HL-60 (cell line): Measurements from ENCODE around the gene ABLIM1.

Source experiments
- DNase-seq, 2 experiments: peaks; one replicate each; pipeline ENCODE4 v3.0.0-alpha.2; 2010 to 2020; ENCODE audit warnings: low read depth in 1 of 2, low spot score in 1 of 2
- H3K27ac ChIP-seq: fragments of 250-450 bp; sonication (Bioruptor Pico); replicated peaks from 2 replicates; pipeline ENCODE4 v1.5.1; 2020; ENCODE audit warnings: mild to moderate bottlenecking, moderate library complexity
- H3K27me3 ChIP-seq: fragments of 250-450 bp; sonication (Bioruptor Pico); 2 replicates; pipeline ENCODE4 v1.5.1; 2021; ENCODE audit warnings: mild to moderate bottlenecking, moderate library complexity; ENCODE audit not compliant: insufficient read depth, poor library complexity, severe bottlenecking
- H3K4me3 ChIP-seq: replicated peaks from 2 replicates; pipeline ENCODE4 v1.5.1; 2011; ENCODE audit warnings: mild to moderate bottlenecking, control low read depth, low read length; ENCODE audit not compliant: insufficient read depth
- GABPA ChIP-seq: IDR thresholded peaks from 2 replicates; pipeline ENCODE4 v1.6.1; 2012; ENCODE audit warnings: low read depth
- POLR2AphosphoS5 ChIP-seq: IDR thresholded peaks from 2 replicates; pipeline ENCODE4 v1.6.1; 2012; ENCODE audit warnings: low read depth
- SPI1 ChIP-seq: IDR thresholded peaks from 2 replicates; pipeline ENCODE4 v1.6.1; 2012; ENCODE audit warnings: low read depth, mild to moderate bottlenecking, borderline replicate concordance
- TF ChIP-seq, protein P1 (sequence below): IDR thresholded peaks from one replicate; pipeline ENCODE4 v1.5.1; 2011; ENCODE audit warnings: low read length, control low read depth, inconsistent platforms; ENCODE audit not compliant: insufficient read depth
- TF ChIP-seq, protein P2 (sequence below): IDR thresholded peaks from 2 replicates; pipeline ENCODE4 v1.6.1; 2012; ENCODE audit warnings: low read depth; ENCODE audit not compliant: insufficient replicate concordance

Gene ABLIM1

DNA sequence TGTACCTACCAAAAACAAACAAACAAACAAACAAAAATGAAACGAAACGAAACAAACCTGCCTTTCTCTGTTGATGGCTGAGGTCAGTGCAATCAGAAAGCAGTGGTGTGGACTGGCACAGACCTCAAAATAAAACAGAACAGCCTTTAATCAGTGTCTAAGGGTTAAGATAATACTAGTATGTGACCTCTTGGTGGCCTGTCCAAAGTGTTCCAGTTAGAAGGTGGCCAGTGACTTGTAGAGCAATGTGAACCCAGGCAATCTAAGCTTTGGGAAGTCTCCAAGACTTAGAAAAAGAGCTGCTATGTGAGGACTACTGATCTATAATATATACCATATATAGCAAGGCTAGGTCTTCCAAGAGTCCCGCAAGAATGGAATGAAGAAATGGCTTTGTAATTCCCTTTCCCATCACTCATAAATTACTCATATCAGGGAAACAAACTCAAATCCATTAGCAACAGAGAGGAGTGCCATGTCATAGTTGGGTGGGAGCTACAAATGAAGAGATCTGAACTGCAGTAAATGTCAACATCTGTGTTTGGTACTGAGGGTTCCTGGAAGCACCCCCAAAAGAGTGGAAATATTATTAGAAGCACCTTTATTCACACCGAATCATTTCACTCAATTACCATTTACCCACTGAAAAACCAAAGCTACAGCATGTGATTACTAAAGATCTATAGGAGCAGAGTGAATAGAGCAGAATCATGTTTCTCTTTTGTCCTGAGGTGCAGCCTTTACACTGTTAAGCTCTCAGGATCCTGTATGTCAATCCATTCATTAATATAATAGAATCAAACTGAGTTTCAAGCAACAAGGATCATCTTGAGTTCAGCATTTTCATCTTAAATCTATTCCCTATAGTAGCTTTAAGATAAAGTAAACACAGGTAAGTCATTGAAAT lies 28.0 kb downstream of the ABLIM1 start:
- no peak for DNase-seq
- Histone ChIP-seq H3K4me3 (no peak overlapping the region), H3K27me3 (peaks cover 18% of the 10 kb centered on the region), H3K27ac (no peak overlapping the region)
- TF ChIP-seq, protein P1, sequence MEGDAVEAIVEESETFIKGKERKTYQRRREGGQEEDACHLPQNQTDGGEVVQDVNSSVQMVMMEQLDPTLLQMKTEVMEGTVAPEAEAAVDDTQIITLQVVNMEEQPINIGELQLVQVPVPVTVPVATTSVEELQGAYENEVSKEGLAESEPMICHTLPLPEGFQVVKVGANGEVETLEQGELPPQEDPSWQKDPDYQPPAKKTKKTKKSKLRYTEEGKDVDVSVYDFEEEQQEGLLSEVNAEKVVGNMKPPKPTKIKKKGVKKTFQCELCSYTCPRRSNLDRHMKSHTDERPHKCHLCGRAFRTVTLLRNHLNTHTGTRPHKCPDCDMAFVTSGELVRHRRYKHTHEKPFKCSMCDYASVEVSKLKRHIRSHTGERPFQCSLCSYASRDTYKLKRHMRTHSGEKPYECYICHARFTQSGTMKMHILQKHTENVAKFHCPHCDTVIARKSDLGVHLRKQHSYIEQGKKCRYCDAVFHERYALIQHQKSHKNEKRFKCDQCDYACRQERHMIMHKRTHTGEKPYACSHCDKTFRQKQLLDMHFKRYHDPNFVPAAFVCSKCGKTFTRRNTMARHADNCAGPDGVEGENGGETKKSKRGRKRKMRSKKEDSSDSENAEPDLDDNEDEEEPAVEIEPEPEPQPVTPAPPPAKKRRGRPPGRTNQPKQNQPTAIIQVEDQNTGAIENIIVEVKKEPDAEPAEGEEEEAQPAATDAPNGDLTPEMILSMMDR: no peak
- TF ChIP-seq GABPA: no peak
- no peak for TF ChIP-seq POLR2AphosphoS5
- no peak for TF ChIP-seq SPI1
- TF ChIP-seq, protein P2, sequence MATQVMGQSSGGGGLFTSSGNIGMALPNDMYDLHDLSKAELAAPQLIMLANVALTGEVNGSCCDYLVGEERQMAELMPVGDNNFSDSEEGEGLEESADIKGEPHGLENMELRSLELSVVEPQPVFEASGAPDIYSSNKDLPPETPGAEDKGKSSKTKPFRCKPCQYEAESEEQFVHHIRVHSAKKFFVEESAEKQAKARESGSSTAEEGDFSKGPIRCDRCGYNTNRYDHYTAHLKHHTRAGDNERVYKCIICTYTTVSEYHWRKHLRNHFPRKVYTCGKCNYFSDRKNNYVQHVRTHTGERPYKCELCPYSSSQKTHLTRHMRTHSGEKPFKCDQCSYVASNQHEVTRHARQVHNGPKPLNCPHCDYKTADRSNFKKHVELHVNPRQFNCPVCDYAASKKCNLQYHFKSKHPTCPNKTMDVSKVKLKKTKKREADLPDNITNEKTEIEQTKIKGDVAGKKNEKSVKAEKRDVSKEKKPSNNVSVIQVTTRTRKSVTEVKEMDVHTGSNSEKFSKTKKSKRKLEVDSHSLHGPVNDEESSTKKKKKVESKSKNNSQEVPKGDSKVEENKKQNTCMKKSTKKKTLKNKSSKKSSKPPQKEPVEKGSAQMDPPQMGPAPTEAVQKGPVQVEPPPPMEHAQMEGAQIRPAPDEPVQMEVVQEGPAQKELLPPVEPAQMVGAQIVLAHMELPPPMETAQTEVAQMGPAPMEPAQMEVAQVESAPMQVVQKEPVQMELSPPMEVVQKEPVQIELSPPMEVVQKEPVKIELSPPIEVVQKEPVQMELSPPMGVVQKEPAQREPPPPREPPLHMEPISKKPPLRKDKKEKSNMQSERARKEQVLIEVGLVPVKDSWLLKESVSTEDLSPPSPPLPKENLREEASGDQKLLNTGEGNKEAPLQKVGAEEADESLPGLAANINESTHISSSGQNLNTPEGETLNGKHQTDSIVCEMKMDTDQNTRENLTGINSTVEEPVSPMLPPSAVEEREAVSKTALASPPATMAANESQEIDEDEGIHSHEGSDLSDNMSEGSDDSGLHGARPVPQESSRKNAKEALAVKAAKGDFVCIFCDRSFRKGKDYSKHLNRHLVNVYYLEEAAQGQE: no peak

DNA sequence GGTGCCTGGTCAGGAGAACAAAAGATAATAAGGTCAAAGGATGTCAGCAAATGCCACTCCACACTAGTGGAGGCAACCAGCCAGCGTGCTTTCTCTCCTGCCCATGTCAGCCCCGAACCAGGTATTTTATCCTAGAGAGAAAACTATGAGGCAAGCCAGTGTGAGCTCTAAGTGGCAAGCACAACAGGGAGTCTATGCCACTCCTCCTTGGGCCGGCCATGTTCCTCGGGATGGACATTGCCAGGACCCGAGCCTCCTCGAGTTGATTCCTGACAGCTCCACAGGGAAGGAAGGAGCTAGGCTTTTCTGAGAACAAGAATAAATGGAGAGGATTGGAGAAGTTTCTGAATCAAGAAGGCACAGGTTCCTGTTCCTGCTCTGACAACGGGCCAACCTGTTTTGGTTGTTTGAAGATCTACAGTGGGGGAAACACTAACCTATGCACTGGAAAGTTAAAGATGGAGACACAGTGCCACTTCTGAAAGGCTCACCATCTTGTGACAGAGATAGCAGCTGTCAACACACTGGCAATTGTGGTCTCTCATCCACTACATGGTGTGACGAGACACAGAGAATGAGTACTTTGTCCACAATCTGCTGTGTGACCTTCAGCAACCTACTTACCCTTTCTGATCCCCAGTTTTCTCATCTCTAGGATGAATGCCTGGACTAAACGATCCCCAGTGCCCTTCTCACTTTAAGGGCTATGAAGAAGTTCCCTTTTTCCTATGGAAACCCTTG lies 28.8 kb downstream of the ABLIM1 start:
- H3K27ac ChIP-seq: no peak overlapping the region
- no peak overlapping the region for H3K4me3 ChIP-seq
- TF ChIP-seq, protein P2: no peak
- TF ChIP-seq POLR2AphosphoS5: no peak
- no peak for DNase-seq
- peaks cover 18% of the 10 kb centered on the region for H3K27me3 ChIP-seq

DNA sequence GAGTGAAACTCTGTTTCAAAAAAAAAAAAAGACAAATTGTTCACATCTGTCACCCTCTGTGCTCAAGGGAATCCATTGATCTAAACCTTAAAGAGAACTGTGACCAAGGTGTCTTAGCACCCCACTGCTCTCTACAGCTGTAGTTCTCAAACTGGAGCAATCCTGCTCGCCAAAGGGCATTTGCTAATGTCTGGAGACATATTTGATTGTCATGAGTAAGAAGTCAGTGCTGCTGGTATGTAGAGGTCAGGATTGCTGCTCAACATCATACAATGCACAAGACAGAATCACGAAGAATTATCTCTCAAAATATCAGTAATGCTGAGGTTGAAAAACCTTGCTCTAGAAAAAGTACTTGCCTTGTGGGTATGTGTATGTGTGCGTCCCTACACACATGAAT lies 30.0 kb downstream of the ABLIM1 start:
- no peak overlapping the region for H3K4me3 ChIP-seq
- no peak overlapping the region for H3K27ac ChIP-seq
- TF ChIP-seq, protein P2: no peak
- no peak for TF ChIP-seq GABPA
- TF ChIP-seq, protein P1: no peak
- no peak for TF ChIP-seq POLR2AphosphoS5
- no peak for TF ChIP-seq SPI1
- peaks cover 18% of the 10 kb centered on the region for H3K27me3 ChIP-seq
- no peak for DNase-seq
